HFF-Myc (cell line): Measurements from ENCODE around the gene ASB4.
"Not testable (repeated sequence)": the region's sequence is repeated elsewhere in the genome, so short reads cannot be mapped to it uniquely, and the experiment has no call there.

Source experiments
- DNase-seq: peaks from one replicate; pipeline ENCODE4 v3.0.0-alpha.2; 2011; ENCODE audit warnings: low read depth; ENCODE audit errors: extremely low read depth
- H3K4me3 ChIP-seq: replicated peaks from 2 replicates; pipeline ENCODE4 v1.5.1; 2011; ENCODE audit warnings: low read depth, mild to moderate bottlenecking, control low read depth, low read length
- CTCF ChIP-seq: IDR thresholded peaks from 2 replicates; pipeline ENCODE4 v1.5.1; 2012; ENCODE audit warnings: mild to moderate bottlenecking, low read depth, low read length, control low read depth; ENCODE audit errors: missing control alignments

ASB4 gene

GRCh38 chr7:95545007-95545615 is 59.4 kb downstream of the ASB4 start:
- H3K4me3 ChIP-seq: no peak overlapping the region
- DNase-seq: peak; percentile 7
- TF ChIP-seq CTCF: peak; percentile 65

GRCh38 chr7:95545673-95546072 is 59.9 kb downstream of the ASB4 start:
- no peak overlapping the region for H3K4me3 ChIP-seq

GRCh38 chr7:95546647-95547046 is 60.9 kb downstream of the ASB4 start:
- H3K4me3 ChIP-seq: no peak overlapping the region
- TF ChIP-seq CTCF: no peak

More at GRCh38 chr7:95545673-95546072, 59.9 kb downstream of the ASB4 start:
- TF ChIP-seq CTCF: no peak
- DNase-seq: no peak

GRCh38 chr7:95547361-95548348 is 61.9 kb downstream of the ASB4 start:
- no peak overlapping the region for H3K4me3 ChIP-seq
- no peak for DNase-seq
- TF ChIP-seq CTCF: no peak

More at GRCh38 chr7:95546647-95547046, 60.9 kb downstream of the ASB4 start:
- no peak for DNase-seq

GRCh38 chr7:95549818-95550529 is 64.2 kb downstream of the ASB4 start:
- TF ChIP-seq CTCF: no peak
- DNase-seq: peak; percentile 53
- no peak overlapping the region for H3K4me3 ChIP-seq

- no peak overlapping the region for H3K4me3 ChIP-seq
- no peak for DNase-seq
- no peak for TF ChIP-seq CTCF
Measured at GRCh38 chr7:95550546-95550945, 64.8 kb downstream of the ASB4 start.

- H3K4me3 ChIP-seq, DNase-seq: not testable (repeated sequence)
Measured at GRCh38 chr7:95552010-95552926, 66.5 kb downstream of the ASB4 start.
